ENCODE results near the gene ZFAND2A.
"Not testable (repeated sequence)": the region's sequence is repeated elsewhere in the genome, so short reads cannot be mapped to it uniquely, and the experiment has no call there.

DNA sequence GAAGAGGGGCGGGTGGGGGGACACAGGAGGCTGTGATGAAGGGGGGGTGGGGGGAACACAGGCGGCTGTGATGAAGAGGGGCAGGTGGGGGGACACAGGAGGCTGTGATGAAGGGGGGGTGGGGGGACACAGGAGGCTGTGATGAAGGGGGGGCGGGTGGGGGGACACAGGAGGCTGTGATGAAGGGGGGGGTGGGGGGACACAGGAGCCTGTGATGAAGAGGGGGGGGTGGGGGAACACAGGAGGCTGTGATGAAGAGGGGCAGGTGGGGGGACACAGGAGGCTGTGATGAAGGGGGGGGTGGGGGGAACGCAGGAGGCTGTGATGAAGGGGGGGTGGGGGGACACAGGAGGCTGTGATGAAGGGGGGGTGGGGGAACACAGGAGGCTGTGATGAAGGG lies 36.4 kb upstream of the ZFAND2A start:
- TF ChIP-seq CTCF (optimal IDR thresholded peaks at IDR 0.05 in 1 of 3, IDR thresholded peaks at IDR 0.05 in 1 of 3, conservative IDR thresholded peaks at IDR 0.05 in 1 of 3; ENCODE audit: extremely low read depth in 1 of 3, insufficient read depth in 2 of 3, low read length in 3 of 3); EZH2 (IDR thresholded peaks at IDR 0.05; ENCODE audit: low read length): not testable (repeated sequence)

Measured in keratinocyte (primary cell).